Measurements from ENCODE around the gene PABPN1L. TPM values are rescaled to one million over a fixed set of nuclear protein-coding genes. Genes with fewer than 3 reads are reported as not detected.
A peak's percentile ranks its signal among the peaks of the same experiment; 100 is the strongest.

The PABPN1L gene
- total RNA-seq, 1 donor from 2014 or later: not detected

- H3K9me3 ChIP-seq (ENCODE audit: low read depth): no peaks in the 10 kb centered on the region
- no peaks in the 10 kb centered on the region for H3K4me1 ChIP-seq
- H3K36me3 ChIP-seq: no peaks in the 10 kb centered on the region
- no peaks in the 10 kb centered on the region for H3K27me3 ChIP-seq
- no peak overlapping the region for H2AFZ ChIP-seq (replicated peaks)
- Mint-ChIP-seq H3K27ac (no peak overlapping the region), H3K4me3 (no peak overlapping the region), H3K27me3 (ENCODE audit: insufficient read depth, low read depth) (peaks cover 6% of the 10 kb centered on the region), H3K36me3 (peaks cover 6% of the 10 kb centered on the region), H3K4me1 (peaks cover 9% of the 10 kb centered on the region), H3K9me3 (no peaks in the 10 kb centered on the region)
- no peak overlapping the region for H3K9ac ChIP-seq
- H3K27ac ChIP-seq: no peak overlapping the region
- H4K20me1 ChIP-seq (ENCODE audit: low read depth): peaks cover 4% of the 10 kb centered on the region
- TF ChIP-seq EZH2phosphoT487 (IDR thresholded peaks at IDR 0.05): no peak
- H3F3A ChIP-seq (ENCODE audit: low read depth): no peaks in the 10 kb centered on the region
- no peak overlapping the region for H3K4me3 ChIP-seq
- H3K4me2 ChIP-seq: no peak overlapping the region
- H3K79me2 ChIP-seq (ENCODE audit: low read depth): no peaks in the 10 kb centered on the region
- DNase-seq (ENCODE audit: low spot score): no peak
These were observed 17.9 kb downstream of the PABPN1L start for GRCh38 chr16:88848557-88848956.

GRCh38 chr16:88847654-88848053 is 18.8 kb downstream of the PABPN1L start:
- H3K27ac ChIP-seq: no peak overlapping the region
- H3K36me3 Mint-ChIP-seq: peaks cover 6% of the 10 kb centered on the region
- H3K9me3 ChIP-seq (ENCODE audit: low read depth): no peaks in the 10 kb centered on the region
- no peak overlapping the region for H3K27ac Mint-ChIP-seq
- H3K4me3 Mint-ChIP-seq: no peak overlapping the region
- H3K9me3 Mint-ChIP-seq: no peaks in the 10 kb centered on the region
- no peaks in the 10 kb centered on the region for H3F3A ChIP-seq (ENCODE audit: low read depth)
- H3K79me2 ChIP-seq (ENCODE audit: low read depth): no peaks in the 10 kb centered on the region
- peaks cover 4% of the 10 kb centered on the region for H4K20me1 ChIP-seq (ENCODE audit: low read depth)
- peaks cover 7% of the 10 kb centered on the region for H3K27me3 Mint-ChIP-seq (ENCODE audit: insufficient read depth, low read depth)
- no peak overlapping the region for H3K4me2 ChIP-seq
- no peak for DNase-seq (ENCODE audit: low spot score)
- H3K4me1 ChIP-seq: no peaks in the 10 kb centered on the region
- TF ChIP-seq CTCF (IDR thresholded peaks at IDR 0.05) (no peak), EZH2phosphoT487 (IDR thresholded peaks at IDR 0.05) (no peak), EZH2 (IDR thresholded peaks at IDR 0.05) (no peak)
- H3K36me3 ChIP-seq: no peaks in the 10 kb centered on the region
- peaks cover 7% of the 10 kb centered on the region for H3K4me1 Mint-ChIP-seq
- H2AFZ ChIP-seq (replicated peaks): no peak overlapping the region
- no peak overlapping the region for H3K9ac ChIP-seq
- H3K4me3 ChIP-seq: no peak overlapping the region
- no peaks in the 10 kb centered on the region for H3K27me3 ChIP-seq

- H3K4me1 Mint-ChIP-seq: peaks cover 3% of the 10 kb centered on the region
- H3K27me3 Mint-ChIP-seq (ENCODE audit: insufficient read depth, low read depth): peaks cover 7% of the 10 kb centered on the region
- Histone ChIP-seq H3K9ac (no peak overlapping the region), H2AFZ (replicated peaks) (no peak overlapping the region), H3K9me3 (ENCODE audit: low read depth) (no peaks in the 10 kb centered on the region), H3K4me1 (no peaks in the 10 kb centered on the region), H3K27me3 (no peaks in the 10 kb centered on the region), H3K27ac (no peak overlapping the region), H3K79me2 (ENCODE audit: low read depth) (no peaks in the 10 kb centered on the region), H3K36me3 (no peaks in the 10 kb centered on the region), H3F3A (ENCODE audit: low read depth) (no peaks in the 10 kb centered on the region), H3K4me2 (no peak overlapping the region), H3K4me3 (no peak overlapping the region), H4K20me1 (ENCODE audit: low read depth) (peaks cover 4% of the 10 kb centered on the region)
- H3K4me3 Mint-ChIP-seq: no peak overlapping the region
- no peak for TF ChIP-seq CTCF (IDR thresholded peaks at IDR 0.05)
- no peak for TF ChIP-seq EZH2 (IDR thresholded peaks at IDR 0.05)
- TF ChIP-seq EZH2phosphoT487 (IDR thresholded peaks at IDR 0.05): no peak
- H3K27ac Mint-ChIP-seq: no peak overlapping the region
- peaks cover 3% of the 10 kb centered on the region for H3K36me3 Mint-ChIP-seq
- H3K9me3 Mint-ChIP-seq: no peaks in the 10 kb centered on the region
- DNase-seq (ENCODE audit: low spot score): no peak
These were observed 20.4 kb downstream of the PABPN1L start for GRCh38 chr16:88846088-88846487.

- Histone ChIP-seq H2AFZ (replicated peaks) (no peak overlapping the region), H4K20me1 (ENCODE audit: low read depth) (peaks cover 4% of the 10 kb centered on the region), H3K79me2 (ENCODE audit: low read depth) (no peaks in the 10 kb centered on the region), H3K9ac (peak overlapping the region; percentile 27), H3F3A (ENCODE audit: low read depth) (no peaks in the 10 kb centered on the region), H3K4me2 (no peak overlapping the region), H3K27me3 (no peaks in the 10 kb centered on the region), H3K9me3 (ENCODE audit: low read depth) (no peaks in the 10 kb centered on the region), H3K4me1 (no peaks in the 10 kb centered on the region), H3K36me3 (no peaks in the 10 kb centered on the region), H3K4me3 (no peak overlapping the region), H3K27ac (no peak overlapping the region)
- peaks cover 2% of the 10 kb centered on the region for H3K36me3 Mint-ChIP-seq
- no peaks in the 10 kb centered on the region for H3K9me3 Mint-ChIP-seq
- H3K27me3 Mint-ChIP-seq (ENCODE audit: insufficient read depth, low read depth): peaks cover 10% of the 10 kb centered on the region
- peaks cover 3% of the 10 kb centered on the region for H3K4me1 Mint-ChIP-seq
- peak overlapping the region; percentile 54 for H3K27ac Mint-ChIP-seq
- no peak overlapping the region for H3K4me3 Mint-ChIP-seq
- TF ChIP-seq CTCF (IDR thresholded peaks at IDR 0.05) (peak; percentile 30), EZH2 (IDR thresholded peaks at IDR 0.05) (no peak), EZH2phosphoT487 (IDR thresholded peaks at IDR 0.05) (no peak)
- DNase-seq (ENCODE audit: low spot score): peak; percentile 17
These were observed 21.9 kb downstream of the PABPN1L start for GRCh38 chr16:88844419-88845036.

All from neural progenitor cell (in vitro differentiated cells).